Breast epithelium (tissue), 4 donors: ENCODE measurements around the gene RALY. TPM values are rescaled to one million over a fixed set of nuclear protein-coding genes. Genes with fewer than 3 reads are reported as not detected.

ENCODE experiments used
- DNase-seq, 2 donors: peaks; one replicate each; pipeline ENCODE4 v3.0.0-alpha.2; 2019; ENCODE audit warnings: low spot score in 2 of 2
- H3K27ac ChIP-seq, 2 donors: fragments of 200-600 bp; sonication (generic) in 1 of 2; one replicate each; pipeline ENCODE4 v1.5.1; 2016 to 2019; ENCODE audit warnings: mild to moderate bottlenecking in 1 of 2
- H3K27me3 ChIP-seq, 2 donors: fragments of 200-600 bp; sonication (generic) in 1 of 2; one replicate each; pipeline versions ENCODE4 v1.5.1 to v1.6.0; 2017 to 2019; ENCODE audit warnings: control low read depth in 1 of 2, mild to moderate bottlenecking in 1 of 2
- H3K36me3 ChIP-seq: fragments of 200-600 bp; one replicate; pipeline ENCODE4 v1.5.1; 2019
- H3K4me1 ChIP-seq, 2 donors: fragments of 200-600 bp; sonication (generic); one replicate each; pipeline ENCODE4 v1.5.1; 2016 to 2019; ENCODE audit warnings: control low read depth in 1 of 2
- H3K4me3 ChIP-seq, 3 donors: fragments of 200-600 bp; sonication (generic); 1 replicate in 2 of 3; 2 replicates in 1 of 3; pipeline ENCODE4 v1.5.1; 2016 to 2019; ENCODE audit warnings: mild to moderate bottlenecking in 3 of 3, moderate library complexity in 2 of 3
- H3K9me3 ChIP-seq, 2 donors: fragments of 200-600 bp; sonication (generic) in 1 of 2; one replicate each; pipeline ENCODE4 v1.5.1; 2016 to 2019; ENCODE audit warnings: control low read depth in 1 of 2
- POLR2A ChIP-seq: fragments of 450-650 bp; IDR thresholded peaks from one replicate; pipeline ENCODE4 v1.6.1; 2016; ENCODE audit warnings: antibody characterized with exemption, mild to moderate bottlenecking, moderate library complexity
- POLR2AphosphoS5 ChIP-seq, 3 donors: sonication (generic); formaldehyde crosslinking; IDR thresholded peaks; one replicate each; pipeline ENCODE4 v1.6.1; 2017; ENCODE audit warnings: antibody characterized with exemption in 3 of 3
- intact Hi-C: fragments of 100-400 bp; cut with DNase I; formaldehyde crosslinking; loops from one replicate; pipeline ENCODE4 v1.15.1; 2023; ENCODE audit warnings: low total_unique reads
- total RNA-seq, 3 donors: library from RNA; depleted of rRNA; stranded (reverse); fragments of >200 nt; gene quantifications; one replicate each; pipeline ENCODE4 v1.1.0, GENCODE V29; 2016
- TF ChIP-seq, protein P1 (sequence below), 3 donors: fragments of 450-650 bp; IDR thresholded peaks; one replicate each; pipeline ENCODE4 v1.5.1; 2016 to 2017; ENCODE audit warnings: antibody characterized with exemption in 3 of 3, mild to moderate bottlenecking in 3 of 3, moderate library complexity in 3 of 3

RALY gene
- total RNA-seq, 3 donors from 2014 or later = 73.5 to 120 (median 96.4) TPM

DNA sequence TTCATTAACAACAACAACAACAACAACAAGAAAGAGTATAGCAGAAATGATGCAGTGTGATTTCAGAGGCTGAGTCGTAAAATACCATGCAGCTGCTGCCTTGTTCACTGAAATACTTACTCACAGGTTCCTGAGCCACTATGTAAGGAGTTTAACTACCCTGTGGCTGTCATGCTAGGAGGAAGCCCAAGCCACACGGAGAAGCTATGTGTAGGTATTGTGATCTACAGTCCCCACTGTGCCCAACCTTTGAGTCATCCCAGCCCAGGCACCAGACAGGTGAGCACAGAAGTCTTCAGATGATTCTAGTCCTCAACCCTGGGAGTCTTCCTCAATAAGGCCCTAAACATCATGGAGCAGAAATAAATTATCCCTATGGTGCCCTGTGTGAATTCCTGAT lies 14.6 kb upstream of the RALY start:
- Histone ChIP-seq H3K27ac (no peak overlapping the region), H3K27me3 (no peaks in the 10 kb centered on the region), H3K9me3 (no peaks in the 10 kb centered on the region), H3K4me3 (no peak overlapping the region), H3K36me3 (no peaks in the 10 kb centered on the region), H3K4me1 (no peaks in the 10 kb centered on the region)
- TF ChIP-seq, protein P1, sequence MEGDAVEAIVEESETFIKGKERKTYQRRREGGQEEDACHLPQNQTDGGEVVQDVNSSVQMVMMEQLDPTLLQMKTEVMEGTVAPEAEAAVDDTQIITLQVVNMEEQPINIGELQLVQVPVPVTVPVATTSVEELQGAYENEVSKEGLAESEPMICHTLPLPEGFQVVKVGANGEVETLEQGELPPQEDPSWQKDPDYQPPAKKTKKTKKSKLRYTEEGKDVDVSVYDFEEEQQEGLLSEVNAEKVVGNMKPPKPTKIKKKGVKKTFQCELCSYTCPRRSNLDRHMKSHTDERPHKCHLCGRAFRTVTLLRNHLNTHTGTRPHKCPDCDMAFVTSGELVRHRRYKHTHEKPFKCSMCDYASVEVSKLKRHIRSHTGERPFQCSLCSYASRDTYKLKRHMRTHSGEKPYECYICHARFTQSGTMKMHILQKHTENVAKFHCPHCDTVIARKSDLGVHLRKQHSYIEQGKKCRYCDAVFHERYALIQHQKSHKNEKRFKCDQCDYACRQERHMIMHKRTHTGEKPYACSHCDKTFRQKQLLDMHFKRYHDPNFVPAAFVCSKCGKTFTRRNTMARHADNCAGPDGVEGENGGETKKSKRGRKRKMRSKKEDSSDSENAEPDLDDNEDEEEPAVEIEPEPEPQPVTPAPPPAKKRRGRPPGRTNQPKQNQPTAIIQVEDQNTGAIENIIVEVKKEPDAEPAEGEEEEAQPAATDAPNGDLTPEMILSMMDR (IDR thresholded peaks at IDR 0.05) = no peak
- TF ChIP-seq POLR2A (no peak), POLR2AphosphoS5 (IDR thresholded peaks at IDR 0.05) (no peak)
- DNase-seq = no peak
- intact Hi-C loops = no loop called here

DNA sequence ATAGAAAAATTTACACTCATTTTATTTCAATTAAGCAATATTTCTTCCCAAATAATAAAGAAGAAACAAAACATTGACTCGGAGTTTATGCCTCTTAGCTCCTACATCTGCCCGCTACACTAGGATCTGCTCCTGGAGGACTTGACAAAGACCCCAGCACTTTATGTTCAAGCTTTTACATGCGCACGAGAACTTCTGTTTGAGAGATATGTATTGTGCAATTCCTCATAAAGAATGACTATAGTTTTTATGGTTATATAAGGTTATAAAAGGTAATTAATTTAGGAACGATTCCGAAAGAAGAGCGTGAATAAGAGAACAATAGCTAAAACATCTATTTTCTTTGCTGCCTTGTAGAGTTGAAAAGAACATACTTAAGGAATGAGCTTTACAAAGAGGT lies 12.4 kb upstream of the RALY start:
- H3K27me3 ChIP-seq = no peaks in the 10 kb centered on the region
- no peak overlapping the region for H3K27ac ChIP-seq
- TF ChIP-seq POLR2AphosphoS5 (IDR thresholded peaks at IDR 0.05) (no peak), POLR2A (no peak)
- TF ChIP-seq, protein P1 (IDR thresholded peaks at IDR 0.05) = no peak
- H3K4me3 ChIP-seq = no peak overlapping the region
- no peak for DNase-seq
- H3K4me1 ChIP-seq = no peaks in the 10 kb centered on the region
- H3K36me3 ChIP-seq = no peaks in the 10 kb centered on the region
- intact Hi-C loops = no loop called here
- H3K9me3 ChIP-seq = no peaks in the 10 kb centered on the region

DNA sequence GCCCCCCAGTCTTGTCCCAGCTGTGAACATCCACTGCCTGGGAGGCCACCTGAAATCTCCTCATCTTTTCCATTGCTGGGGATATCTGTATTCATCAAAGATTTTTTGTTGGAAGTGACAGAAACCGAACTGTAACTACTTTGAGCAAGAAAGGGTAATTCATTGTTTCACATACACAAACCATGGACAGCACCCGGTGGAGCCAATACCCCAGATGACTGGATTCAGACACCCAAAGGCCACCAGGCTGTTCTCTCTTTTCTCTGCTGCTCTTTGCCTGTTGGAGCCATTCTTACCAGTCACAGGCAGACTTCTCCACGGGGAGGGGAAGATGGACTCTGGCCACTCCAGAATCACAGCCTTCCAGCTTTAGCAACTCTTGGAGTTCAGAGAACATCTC lies 11.7 kb upstream of the RALY start:
- TF ChIP-seq, protein P1 (IDR thresholded peaks at IDR 0.05) = no peak
- TF ChIP-seq POLR2AphosphoS5 (IDR thresholded peaks at IDR 0.05) (no peak), POLR2A (no peak)
- DNase-seq = no peak
- no peak overlapping the region for H3K27ac ChIP-seq
- H3K4me1 ChIP-seq = no peaks in the 10 kb centered on the region
- H3K4me3 ChIP-seq = no peak overlapping the region
- H3K9me3 ChIP-seq = no peaks in the 10 kb centered on the region
- H3K36me3 ChIP-seq = no peaks in the 10 kb centered on the region
- H3K27me3 ChIP-seq = no peaks in the 10 kb centered on the region
- intact Hi-C loops = no loop called here

DNA sequence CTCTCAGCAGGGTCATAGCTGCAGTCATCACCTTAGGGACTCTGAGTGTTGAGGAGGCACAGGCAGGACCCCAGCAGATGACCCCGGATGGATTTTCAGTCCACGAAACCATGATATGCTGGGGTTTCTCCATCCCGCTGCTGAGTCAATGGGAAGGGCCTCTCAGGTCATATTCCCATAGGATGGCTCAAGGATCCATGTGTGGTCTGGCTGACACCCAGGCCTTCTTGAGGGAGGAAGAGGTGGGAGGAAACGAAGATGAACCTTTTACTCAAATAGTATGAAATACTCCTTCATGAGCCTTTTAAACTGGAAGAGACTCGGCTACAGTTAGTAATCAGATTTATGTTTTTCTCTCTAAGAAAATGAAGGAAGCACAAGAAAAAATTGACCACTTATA lies 10.3 kb upstream of the RALY start:
- Histone ChIP-seq H3K27me3 (no peaks in the 10 kb centered on the region), H3K4me3 (no peak overlapping the region), H3K36me3 (no peaks in the 10 kb centered on the region), H3K4me1 (no peaks in the 10 kb centered on the region), H3K27ac (no peak overlapping the region), H3K9me3 (no peaks in the 10 kb centered on the region)
- no peak for DNase-seq
- intact Hi-C loops = no loop called here
- TF ChIP-seq POLR2A (no peak), POLR2AphosphoS5 (IDR thresholded peaks at IDR 0.05) (no peak)
- TF ChIP-seq, protein P1 (IDR thresholded peaks at IDR 0.05) = no peak

DNA sequence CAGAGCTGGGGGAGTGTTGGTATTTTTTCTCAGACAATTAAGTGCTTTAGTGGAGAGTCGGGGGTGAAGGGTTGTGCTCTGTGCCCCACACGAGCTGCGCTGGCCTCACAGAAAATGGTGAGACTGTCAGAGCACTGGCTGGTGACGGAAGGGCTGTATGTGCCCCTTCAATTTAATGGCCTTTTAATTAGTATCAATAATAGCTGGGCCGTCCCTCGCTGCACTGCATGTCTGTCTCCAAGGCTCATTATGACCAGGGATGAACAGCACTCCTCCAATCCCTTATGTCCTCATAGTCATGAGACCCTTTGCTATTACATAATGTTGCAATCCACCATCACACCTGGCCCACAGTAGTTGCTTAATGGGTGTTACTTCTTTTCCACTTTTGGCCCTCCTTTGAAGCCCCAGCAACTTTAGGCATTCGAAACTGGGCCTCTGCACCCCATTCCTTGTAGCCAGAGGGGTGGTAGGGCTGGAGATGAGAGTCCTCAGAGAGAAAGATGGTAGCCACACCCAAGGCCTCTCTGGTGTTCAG lies 9.5 kb upstream of the RALY start:
- no peak for DNase-seq
- no peaks in the 10 kb centered on the region for H3K9me3 ChIP-seq
- intact Hi-C loops = no loop called here
- no peak overlapping the region for H3K27ac ChIP-seq
- H3K27me3 ChIP-seq = no peaks in the 10 kb centered on the region
- no peaks in the 10 kb centered on the region for H3K36me3 ChIP-seq
- no peak overlapping the region for H3K4me3 ChIP-seq
- H3K4me1 ChIP-seq = no peaks in the 10 kb centered on the region
- TF ChIP-seq, protein P1 (IDR thresholded peaks at IDR 0.05) = no peak
- no peak for TF ChIP-seq POLR2AphosphoS5 (IDR thresholded peaks at IDR 0.05)
- no peak for TF ChIP-seq POLR2A
